T-helper 1 cell treated with Interleukin-12 subunit alpha and Interleukin-12 subunit beta and Interleukin-4 antibody, amounts not matched to agents 30 ng/mL and 1 ng/mL, for 36 hours (primary cell): ENCODE measurements around the gene LBX2. TPM values are rescaled to one million over a fixed set of nuclear protein-coding genes. Genes with fewer than 3 reads are reported as not detected.
"Not testable (repeated sequence)": the region's sequence is repeated elsewhere in the genome, so short reads cannot be mapped to it uniquely, and the experiment has no call there.

Source experiments
- intact Hi-C: fragments of 100-400 bp; cut with micrococcal nuclease; formaldehyde crosslinking; loops from one replicate; pipeline ENCODE4 v1.15.1; 2024
- total RNA-seq: library from RNA; stranded (reverse); gene quantifications from 2 replicates; pipeline ENCODE4 v1.2.3, GENCODE V29; 2022

Gene LBX2
- total RNA-seq, 1 donor from 2014 or later: 0.42 TPM

DNA sequence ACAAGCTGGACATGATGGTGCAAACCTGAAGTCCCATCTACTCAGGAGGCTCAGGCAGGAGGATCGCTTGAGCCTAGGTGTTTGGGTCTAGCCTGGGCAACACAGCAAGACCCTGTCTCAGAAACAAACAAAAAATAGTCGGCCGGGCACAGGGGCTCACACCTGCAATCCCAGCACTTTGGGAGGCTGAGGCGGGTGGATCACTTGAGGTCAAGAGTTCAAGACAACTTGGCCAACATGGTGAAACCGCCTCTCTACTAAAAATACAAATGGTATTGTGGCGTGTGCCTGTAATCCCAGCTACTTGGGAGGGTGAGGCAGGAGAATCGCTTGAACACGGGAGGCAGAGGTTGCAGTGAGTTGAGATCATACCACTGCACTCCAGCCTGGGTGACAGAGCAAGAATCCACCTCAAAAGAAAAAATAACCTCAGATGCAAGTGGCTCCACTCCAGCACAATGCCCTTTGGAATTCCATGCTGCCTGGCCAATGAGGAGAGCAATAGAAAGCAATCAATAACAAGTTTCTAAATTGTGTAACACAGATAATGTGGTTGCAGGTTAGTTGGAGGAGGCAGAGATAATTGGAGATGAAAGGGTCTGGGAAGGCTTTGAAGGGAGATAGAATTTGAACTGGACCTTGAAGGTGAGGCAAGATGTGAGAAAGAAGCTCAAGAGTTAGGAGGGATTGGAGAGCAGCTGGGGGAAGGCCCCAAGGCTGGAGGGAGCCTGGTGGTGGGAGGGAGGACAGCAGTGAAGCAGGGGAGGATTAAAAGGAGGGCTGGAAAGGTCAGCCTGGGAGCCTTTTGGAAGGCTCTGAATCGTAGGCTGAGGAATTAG is 10.5 kb downstream of the LBX2 start:
- intact Hi-C loops: no loop called here

DNA sequence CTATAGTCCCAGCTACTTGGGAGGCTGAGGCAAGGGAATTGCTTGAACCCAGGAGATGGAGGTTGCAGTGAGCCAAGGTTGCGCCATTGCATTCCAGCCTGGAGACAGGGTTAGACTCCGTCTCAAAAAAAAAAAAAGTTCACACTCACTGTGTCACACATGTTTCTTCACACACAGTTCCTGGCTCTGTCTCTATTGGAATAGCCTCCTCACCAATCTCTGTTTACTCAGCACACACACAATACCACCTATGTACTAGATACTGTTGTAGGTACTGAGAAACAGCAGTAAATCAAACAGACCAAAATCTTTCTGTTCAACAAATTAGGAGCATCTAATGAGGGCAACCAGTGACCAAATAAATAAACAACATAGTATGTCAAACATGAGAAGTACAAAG is 13.3 kb downstream of the LBX2 start:
- intact Hi-C loops: no loop called here

DNA sequence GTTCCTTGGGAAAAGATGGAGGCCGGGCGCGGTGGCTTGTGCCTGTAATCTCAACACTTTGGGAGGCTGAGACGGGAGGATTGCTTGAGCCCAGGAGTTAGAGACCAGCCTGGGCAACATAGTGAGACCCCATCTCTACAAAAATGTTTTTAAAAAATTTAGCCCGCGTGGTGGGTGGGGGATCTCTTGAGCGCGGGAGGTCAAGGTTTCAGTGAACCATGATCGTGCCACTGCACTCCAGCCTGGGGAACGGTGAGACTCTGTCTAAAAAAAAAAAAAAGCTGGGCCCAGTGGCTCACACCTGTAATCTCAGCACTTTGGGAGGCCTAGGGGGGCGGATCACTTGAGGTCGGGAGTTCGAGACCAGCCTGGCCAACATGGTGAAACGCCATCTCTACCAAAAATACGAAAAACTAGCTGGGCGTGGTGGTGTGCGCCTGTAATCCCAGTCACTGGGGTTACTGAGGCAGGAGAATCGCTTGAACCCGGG is 15.7 kb downstream of the LBX2 start:
- intact Hi-C loops: loop anchor here (1.0 to 2.0 kb wide), 16 partner anchors 11 to 746 kb away; partner anchors contain the start of genes AUP1, C2orf81, DOK1 and HTRA2

DNA sequence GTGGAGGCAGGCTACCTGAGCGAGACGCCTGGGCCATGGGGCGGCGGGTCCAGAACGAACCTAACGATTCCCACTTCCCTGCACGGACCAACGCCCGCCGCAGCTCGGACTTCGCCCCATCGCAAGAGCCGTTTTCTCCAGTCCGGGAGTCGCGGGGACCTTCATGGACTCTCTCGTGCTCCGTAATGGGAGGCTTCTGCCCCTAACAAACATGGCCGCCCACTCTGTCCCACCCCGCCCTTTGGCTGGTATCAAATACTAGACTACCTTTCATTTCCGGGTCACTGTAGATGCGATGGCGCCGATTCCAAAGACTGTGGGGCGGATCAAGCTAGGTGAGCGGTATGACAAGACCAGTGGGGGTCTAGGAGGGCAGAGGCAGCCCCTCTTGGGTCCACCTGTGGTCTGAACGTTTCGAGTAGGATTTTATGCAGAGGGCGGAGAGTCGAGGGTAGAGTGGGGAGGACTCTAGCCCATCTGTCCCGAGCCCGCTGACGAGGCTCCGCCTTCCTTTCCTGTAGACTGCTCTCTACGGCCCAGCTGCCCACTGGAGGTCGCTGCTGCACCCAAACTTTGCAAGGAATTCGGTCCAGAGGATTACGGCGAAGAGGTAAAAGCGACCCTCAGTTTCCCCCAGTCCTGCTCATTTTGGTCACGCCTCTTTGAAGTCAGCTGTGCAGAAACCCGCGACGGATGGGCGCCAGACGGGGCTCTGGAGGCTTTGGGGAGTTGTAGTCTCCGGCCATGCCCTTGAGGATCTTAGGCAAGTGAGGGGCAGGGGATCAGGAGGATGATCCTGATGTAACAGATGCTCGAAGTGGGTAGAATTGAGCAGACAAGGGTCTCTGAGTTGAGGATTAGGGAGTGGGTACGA is 16.4 kb downstream of the LBX2 start, which contains the start of the genes CCDC142 and TTC31:
Gene CCDC142 (minus strand): TSS at position 198 of the 874 bp plus-strand sequence. CDS start 161 bp downstream, at position 37.
Gene TTC31 (plus strand): TSS at position 281 of the 874 bp plus-strand sequence. CDS start 15 bp downstream, at position 296.
- intact Hi-C loops: loop anchor here (1.0 to 2.0 kb wide), 16 partner anchors 11 to 746 kb away; partner anchors contain the start of genes AUP1, C2orf81, DOK1 and HTRA2

DNA sequence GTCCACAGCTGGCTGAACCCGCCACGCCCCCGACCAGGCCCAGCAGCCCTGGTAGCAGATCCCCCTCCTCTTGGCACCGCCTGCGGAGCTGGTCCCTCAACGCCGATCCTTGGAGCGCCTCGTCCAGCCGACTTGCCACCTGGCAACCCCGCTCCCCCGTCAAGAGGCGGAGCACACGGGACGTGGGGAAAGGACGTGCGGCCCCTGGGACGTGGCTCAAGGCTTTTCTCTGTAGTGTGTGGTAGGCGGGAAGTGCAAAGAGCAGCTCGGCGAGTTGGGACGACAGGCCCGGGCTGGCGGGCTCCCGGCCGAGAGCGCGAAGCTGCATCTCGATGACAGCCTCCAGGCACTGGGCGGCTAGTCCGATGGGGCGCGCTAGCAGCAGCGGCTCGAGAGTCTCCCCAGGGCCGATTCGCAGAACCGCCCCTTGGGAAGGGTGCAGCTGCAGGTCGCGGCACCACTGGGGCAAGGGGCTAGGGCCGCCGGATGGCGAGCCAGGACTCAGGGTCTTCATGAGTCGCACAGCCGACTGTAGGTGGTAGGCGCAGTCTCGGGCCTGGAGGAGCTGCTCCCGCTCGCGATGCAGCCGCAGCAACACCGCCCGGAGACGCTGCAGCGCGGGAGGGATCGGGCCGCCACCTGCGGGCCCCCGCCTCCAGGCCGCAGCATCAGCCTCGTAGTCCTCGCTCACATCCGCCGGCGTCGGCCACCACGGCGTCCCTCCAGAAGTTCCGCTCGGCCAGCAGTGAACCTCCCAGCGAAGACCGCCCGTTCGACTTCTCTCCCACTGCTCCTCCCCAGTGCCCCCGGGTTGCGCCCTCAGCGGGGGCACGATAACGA is 17.2 kb downstream of the LBX2 start:
- intact Hi-C loops: loop anchor here (2.0 kb wide), 1 partner anchor 47 kb away; the partner anchor contains the start of genes AUP1 and HTRA2

DNA sequence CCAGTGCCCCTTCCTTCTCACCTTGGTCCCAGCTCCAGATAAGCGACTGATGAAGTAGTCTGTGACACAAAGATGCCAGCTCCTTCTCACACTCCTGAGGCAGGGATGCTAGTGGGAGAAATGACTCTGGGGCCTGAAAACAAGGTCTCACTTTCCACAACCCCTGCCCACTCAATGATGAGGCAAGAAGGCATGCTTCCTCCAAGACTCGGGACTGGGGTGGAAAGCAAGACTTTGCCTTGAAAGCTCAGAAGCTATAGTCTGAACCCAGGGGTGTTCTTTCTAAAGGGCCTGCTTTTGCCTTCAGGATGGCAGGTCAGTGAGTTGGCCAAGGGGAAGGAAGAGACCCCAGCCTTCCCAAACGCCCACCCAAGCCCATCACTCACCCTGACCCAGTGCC is 18.0 kb downstream of the LBX2 start:
- intact Hi-C loops: no loop called here

DNA sequence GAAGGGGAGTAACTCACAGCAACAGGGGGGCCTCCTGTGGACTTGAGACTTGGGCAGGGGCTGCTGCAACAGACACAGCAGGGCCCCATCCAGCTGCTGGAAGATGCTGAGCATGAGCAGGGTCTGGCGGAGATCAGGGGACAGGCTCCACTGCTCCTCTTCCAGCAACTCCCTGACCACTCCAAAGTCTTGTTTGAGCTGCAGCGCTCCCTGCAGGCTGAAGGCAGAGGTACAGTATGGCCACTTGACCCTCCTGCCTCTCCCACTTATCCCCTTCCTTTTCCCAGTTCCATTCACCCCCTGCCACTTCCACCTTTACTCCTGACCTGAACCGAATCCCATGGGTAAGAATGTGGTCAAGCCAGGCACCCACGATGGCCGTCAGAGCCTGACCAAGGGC is 24.5 kb downstream of the LBX2 start:
- intact Hi-C loops: loop anchor here (5.0 kb wide), 1 partner anchor 1243 kb away; the partner anchor contains the start of genes CCT7 and PRADC1

DNA sequence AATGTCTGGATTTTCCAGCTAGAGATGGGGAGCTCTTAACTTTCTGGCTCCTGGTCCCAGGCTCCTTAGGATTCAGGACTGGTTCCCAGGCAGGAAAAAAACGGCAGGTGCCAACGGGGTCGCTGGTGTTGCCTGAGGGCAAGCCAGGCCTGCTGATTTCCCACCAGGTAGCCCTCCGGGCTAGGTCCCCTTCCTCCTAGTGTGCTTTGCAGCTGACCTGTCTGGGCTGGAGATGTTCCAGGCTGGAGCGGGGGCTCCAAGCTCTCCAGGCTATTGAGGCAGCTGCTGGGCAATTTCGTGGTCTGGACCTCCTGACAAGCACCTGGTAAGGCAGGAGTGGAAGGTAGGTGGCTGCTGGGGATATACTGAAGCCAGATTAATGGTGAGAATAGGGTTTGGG is 24.9 kb downstream of the LBX2 start:
- intact Hi-C loops: loop anchor here (5.0 kb wide), 1 partner anchor 1242 kb away; the partner anchor contains the start of genes CCT7 and PRADC1

DNA sequence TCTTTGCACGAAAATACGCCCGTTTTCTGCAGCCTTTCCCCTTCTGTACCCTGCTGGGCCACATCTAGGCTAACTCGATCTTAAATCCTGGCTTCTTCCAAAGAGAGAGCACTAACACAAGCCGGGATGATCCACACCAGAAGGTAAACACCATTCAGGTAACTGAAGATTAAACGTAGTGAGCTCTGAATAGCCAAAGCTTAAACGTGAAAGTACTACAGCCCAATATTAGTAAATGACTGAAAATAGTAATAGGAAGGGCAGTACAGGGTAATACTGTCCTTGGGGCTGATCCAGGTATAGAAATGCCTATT is 26.5 kb downstream of the LBX2 start:
- intact Hi-C loops: loop anchor here (1.0 to 5.0 kb wide), 11 partner anchors 9 to 1241 kb away; partner anchors contain the start of genes AUP1, C2orf81, CCT7 and HTRA2

DNA sequence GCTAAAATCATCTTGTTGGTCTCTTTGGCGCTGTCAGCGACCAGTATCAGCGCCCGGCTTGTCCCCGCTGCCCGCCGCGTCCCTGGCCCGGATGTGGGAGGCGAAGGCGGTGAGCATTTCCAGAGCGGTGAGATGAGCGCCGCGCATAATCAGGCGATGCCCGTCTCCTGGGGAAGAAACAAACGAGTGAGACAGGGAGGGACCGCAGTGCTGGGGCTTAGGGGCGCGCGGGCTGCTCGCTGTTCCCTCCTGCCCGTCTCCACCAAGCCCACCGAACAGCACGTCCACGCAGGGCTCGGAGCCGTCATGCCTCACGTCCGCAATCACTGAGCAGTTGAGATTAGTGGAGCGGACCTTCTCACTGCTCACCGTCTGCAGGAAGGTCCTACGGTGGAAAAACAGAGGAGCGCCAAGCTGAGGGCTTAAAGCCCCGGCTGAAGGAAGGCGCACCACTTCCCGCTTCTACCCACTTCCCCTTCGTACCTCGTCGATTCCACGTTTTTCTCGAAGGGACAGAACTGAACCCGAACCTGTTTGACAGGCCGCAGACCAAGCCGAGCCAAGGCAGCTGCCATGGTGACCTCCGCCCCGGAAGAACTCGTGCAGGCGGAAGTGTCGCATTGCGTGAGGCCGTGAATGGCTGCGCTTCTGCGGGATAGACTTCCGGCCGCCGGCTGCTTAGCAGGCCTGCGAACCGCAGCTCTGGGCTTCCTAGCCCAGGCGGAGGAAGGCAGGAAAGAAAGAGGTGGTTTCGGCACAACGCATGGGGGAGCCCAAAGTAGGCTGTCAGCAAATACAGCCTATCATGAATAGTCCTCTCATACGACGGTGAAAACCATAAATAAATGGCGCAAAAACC is 27.1 kb downstream of the LBX2 start, which contains the start of gene MRPL53:
Gene MRPL53 (minus strand): TSS at position 595 of the 859 bp plus-strand sequence. CDS start 20 bp downstream, at position 575.
- intact Hi-C loops: loop anchor here (1.0 to 5.0 kb wide), 11 partner anchors 8 to 1240 kb away; partner anchors contain the start of genes AUP1, C2orf81, CCT7 and HTRA2

DNA sequence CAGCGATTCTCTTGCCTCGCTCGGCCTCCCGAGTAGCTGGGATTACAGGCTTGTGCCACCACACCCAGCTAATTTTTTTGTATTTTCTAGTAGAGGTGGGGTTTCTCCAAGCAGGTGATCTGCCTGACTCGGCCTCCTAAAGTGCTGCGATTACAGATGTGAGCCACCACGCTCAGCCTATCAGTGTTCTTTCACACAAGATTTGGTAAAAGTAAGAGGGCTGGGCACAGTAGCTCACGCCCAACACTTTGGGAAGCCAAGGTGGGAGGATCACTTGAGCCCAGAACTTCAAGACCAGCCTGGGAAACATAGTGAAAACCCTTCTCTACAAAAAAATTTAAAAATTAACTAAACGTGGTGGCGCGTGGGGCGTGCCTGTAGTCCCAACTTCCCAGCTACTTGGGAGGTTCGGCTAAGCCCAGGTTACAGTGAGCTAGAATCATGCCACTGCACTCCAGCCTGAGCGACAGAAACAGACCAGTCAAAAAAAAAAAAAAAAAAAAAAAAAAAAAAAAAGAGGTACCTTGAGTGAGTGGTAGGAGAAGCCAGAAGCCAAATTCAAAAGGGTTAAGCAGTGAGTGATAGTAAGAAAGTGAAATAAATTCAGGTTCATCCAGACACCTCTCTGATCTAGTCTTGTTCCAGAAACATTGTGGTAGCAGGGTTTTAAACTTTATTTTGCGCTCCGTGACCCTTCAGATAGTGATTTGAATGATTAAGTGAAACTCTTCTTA is 27.9 kb downstream of the LBX2 start:
- intact Hi-C loops: loop anchor here (1.0 to 5.0 kb wide), 11 partner anchors 7 to 1239 kb away; partner anchors contain the start of genes AUP1, C2orf81, CCT7 and HTRA2

DNA sequence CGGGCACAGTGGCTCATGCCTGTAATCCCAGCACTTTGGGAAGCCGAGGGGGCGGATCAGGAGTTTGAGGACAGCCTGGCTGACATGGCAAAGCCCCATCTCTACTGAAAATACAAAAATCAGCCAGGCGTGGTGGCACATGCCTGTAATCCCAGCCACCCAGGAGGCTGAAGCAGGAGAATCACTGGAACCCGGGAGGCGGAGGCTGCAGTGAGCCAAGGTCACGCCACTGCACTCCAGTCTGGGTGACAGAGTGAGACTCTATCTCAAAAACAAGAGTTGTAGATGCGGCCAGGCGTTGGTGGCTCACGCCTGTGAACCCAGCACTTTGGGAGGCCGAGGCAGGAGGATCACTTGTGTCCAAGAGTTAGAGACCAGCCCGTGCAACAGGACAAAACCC is 28.7 kb downstream of the LBX2 start:
- intact Hi-C loops: loop anchor here (5.0 kb wide), 1 partner anchor 1238 kb away; the partner anchor contains the start of genes CCT7 and PRADC1

DNA sequence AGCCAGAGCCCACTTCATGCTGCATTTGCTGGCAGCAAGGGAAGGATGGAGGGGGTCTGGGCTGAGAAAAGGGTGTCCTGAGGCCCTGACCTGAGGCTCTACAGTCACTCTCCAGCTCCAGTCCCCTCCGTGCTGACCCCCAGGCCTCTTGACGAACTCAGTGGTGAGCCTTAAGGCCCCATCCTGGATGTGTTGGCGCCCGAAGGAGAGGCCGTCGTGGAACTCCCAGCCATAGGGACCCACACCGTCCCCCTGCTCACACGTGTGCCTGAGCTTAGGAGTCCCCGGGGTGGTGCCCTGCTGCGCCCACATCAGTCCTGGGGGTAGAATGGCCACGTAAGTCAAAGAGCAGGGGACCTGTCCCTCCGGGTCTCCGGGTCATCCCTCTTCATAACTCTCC is 35.0 kb downstream of the LBX2 start:
- intact Hi-C loops: loop anchor here (1.0 kb wide), 1 partner anchor 8 kb away; the partner anchor contains the start of gene MRPL53

DNA sequence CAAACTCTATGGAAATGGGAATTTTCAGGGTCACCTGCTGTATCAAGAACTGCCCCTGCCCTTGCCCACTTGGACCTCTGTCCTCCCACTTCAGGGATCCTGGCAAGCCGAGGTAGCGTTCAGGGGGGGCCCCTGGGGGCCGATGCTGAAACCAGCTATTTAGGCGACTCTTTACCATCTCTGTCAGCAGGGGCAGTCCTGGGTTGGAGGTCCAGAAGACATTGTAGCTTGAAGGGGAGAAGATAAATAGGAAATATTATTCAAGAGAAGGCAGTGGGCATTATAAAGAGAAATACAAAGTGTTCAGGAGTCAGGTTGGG is 36.7 kb downstream of the LBX2 start:
- intact Hi-C loops: no loop called here

DNA sequence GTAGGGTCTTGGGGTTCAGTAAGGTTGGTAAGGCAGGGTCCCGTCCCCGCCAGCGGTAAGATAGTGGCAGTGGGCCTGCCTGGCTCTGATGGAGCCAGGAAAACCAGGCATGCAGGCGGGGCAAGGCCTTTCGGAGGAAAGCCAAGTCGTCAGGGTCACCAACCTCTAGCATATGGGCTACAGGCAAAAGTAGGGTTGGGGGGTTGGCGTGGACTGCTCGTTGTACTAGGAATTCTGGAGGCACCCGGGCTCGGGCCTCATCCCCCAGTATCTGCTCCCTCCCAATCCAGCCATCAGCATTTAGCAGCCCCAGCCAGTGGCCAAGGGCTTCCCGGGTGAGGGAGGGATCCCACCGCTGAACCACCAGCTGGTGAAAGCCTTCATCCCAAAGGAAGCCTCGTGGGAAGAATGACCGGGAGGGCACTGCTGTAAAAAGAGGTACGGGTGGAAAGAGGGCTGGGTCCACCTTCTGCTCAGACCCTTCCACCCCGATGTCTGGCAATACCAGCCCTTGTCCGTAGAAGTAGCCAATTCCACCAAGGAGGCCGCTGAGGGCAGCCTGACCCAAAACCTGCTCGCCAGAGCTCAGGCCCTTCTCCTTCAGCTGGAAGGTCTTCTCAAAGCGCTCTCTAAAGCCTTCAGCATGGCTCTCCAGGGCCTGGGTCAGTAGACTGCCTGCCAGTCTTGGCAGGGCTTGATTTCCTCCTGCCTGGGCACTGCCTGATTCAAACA is 37.2 kb downstream of the LBX2 start:
- intact Hi-C loops: no loop called here

DNA sequence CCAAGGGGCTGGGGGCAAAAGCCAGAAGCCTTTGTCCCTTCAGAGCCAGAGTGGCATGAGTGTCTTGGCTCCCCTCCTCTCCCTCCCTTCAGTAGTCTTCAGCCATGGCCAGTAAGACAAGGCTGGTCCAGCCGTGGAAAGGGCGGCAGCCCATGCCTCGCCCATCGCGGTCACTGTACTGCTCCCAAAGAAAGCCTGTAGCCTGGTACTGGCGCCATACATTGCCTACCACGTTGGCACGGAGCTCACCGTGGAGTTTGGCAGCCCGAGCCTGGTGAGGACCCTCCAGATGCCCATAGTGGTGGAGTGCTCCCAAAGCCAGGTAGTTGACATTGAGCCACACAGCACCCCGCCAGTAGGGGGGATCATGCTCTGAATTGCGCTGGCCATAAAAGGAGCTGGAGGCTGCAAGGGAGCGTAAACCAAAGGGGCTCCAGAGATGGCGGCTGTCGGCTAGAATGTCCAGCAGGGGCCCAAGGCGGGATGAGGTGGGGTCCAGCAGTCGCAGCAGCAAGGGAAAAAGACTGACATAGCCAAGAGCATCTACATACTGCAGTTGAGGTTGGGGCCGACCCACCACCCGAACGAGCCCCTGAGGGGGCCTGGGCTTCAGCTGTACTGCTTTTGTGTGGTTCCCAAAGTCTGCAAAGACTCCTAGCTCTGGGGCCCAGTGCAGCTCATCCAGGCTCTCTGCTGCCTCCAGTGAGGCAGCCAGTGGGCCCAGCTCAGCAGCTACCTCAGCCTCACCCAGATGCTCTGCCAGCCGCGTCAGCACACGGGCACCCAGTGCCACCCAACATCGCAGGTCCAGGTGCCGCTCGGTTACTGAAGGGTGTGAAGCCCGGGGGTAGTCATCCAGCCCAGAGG is 38.0 kb downstream of the LBX2 start:
- intact Hi-C loops: no loop called here

DNA sequence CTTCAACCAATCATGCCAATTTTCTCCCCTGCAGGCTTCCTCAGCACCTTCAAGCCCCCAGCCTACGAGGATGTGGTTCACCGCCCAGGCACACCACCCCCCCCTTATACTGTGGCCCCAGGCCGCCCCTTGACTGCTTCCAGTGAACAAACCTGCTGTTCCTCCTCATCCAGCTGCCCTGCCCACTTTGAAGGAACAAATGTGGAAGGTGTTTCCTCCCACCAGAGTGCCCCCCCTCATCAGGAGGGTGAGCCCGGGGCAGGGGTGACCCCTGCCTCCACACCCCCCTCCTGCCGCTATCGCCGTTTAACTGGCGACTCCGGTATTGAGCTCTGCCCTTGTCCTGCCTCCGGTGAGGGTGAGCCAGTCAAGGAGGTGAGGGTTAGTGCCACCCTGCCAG is 39.2 kb downstream of the LBX2 start:
- intact Hi-C loops: not testable (repeated sequence)
